Measurements from ENCODE around the gene ADARB1.

Gene ADARB1

DNA sequence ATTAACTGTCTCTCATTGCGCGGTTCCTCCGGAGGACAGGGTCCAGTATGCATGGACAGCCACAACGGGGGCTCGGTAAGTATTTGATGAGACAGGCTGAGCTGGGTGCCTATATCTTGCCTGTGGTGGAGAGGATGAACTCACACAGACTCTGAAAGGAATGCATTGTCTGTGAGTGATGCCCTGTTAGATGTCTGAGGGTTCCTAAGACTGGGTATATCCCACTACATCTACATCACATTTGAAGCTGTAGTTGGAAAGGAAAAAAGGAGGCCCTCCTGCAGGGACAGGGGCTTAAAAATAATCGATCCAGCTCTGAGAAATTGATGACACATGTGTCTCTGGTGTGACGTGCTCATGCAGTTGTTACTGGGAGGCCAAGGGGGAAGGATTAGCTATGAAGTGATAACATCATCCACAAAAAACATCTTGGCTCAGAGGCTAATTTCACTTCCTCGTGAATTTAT, 1.9 kb downstream of the ADARB1 start:
- peak; percentile 59 for DNase-seq

DNA sequence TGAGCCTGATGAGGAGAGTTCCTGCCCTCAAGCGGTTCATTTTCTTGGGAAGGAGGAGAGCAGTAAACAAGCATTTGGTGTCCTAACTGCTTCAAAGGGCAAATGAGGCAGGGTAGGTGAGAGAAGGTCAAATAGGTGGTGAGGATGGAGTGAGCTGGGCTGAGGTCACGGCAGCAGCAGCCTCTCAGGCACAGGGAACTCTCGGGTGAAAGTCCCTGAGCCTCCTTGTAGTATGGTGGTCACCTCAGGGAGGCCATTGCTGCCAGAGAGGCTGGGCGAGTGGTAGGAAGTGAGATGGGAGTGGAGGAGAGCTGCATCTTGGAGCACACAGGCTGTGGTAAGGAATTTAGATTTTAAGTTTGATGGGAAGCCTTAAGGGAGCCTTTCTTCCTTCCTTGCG, 4.0 kb downstream of the ADARB1 start:
- DNase-seq: peak; percentile 61

DNA sequence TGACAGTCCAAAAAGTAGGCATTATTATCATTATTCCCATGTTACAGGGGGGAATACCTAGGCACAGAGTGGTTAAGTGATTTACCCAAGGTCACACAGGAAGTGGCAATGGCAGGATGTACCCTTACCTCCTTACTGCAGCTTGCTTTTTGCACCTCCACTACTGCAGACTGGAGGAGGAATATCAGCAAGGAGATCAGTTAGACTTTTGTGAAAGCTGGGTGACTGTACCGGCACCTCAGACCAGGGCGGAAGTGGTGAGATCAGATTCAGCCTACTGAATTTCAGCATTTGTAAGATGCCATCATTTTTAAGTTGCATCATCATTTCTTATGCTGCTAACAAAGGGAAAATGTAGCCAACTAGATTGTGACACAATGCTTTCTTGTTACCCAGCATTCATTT, 4.5 kb downstream of the ADARB1 start:
- DNase-seq: peak; percentile 89

DNA sequence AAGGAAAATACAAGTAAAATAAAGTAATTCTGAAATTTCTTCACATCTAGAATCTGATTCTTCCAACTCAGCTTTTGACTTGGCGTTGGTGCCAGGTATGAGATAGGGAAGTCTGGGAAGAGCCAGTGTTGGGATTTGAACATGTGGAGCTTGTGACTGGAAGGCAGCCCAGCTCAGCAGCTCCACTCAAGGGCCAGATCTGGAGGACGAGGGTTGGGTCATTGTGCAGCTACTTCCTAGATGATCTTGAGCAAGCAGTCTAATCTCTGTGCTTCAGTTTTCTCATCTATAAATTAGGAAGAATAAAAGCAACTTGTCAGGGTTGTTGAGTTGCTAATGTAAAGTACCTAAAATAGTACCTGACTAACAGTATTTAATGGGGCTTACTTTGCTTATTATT, 5.0 kb downstream of the ADARB1 start:
- peak; percentile 65 for DNase-seq

DNA sequence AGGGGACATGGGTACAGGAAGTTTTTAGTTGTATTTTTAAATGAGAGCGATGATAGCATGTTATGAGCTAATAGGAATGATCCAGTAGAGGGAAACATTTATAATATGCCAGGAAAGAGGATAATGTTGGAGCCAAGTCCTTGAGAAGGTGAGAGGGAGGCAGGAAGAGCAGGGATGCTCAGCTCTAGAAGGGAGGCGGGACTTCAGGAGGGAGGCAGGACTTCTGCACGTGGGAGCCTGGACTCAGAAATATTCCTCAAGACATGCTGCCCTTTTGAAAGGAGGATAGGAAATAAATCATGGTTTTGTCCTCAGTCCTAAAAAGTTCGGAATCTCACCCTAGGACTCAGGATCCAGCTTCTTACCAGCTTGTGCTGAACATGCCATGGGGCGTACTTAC, 5.9 kb downstream of the ADARB1 start:
- DNase-seq: peak; percentile 34

DNA sequence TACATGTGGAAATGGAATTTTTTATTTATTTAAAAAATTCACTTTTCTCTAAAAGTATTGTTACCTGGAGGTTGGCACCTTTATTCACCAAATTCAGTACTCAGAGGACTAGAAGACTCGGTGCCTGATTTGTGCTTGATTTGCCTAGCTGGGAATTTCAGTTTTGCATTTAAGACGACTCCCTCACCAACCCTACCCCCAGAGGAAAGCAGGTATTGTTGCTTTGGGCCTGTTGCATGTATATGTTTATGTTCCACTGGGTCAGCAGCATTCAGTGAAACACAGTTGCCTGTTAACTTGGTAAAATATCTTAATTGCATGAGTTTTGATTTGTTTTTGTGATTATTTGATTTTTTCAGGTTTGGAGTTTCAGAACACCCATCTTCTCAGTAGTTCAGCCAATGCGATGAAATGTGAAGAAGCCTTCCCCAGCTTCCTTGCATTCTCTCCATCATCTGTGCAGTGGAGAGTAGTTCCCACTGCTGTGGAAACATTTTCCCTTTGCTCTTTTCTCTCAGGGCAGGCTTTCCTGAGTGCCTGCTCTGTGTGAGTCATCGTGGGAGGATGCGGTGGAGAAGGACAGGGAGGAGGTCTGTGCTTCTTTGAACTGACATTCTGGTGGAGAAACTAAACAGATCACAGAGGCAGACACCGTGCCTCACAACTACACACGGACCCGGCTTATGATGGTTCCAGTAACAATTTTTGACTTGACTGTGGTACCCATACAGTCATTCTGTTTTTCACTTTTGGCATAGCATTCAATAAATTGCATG, 6.4 kb downstream of the ADARB1 start:
- DNase-seq: peak; percentile 83

DNA sequence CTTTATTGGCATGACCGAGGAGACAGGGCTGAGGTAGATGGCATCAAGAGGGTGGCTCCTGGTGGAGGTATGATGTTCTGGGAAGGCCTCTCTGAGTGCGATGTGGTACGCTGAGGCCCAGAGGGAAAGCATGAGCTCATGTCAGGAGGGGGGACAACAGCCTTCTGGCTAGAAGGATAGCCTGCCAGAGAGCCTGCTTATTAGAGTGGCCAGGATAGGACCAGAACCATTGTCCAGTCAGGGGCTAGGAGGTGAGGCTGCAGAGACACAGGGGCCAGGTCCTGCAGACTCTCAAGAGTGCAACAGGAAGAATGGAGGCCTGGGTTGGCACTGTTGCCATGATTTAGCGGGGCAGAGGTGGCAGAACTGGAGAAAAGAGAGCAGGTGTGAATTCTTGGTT, 7.3 kb downstream of the ADARB1 start:
- DNase-seq: peak; percentile 58

DNA sequence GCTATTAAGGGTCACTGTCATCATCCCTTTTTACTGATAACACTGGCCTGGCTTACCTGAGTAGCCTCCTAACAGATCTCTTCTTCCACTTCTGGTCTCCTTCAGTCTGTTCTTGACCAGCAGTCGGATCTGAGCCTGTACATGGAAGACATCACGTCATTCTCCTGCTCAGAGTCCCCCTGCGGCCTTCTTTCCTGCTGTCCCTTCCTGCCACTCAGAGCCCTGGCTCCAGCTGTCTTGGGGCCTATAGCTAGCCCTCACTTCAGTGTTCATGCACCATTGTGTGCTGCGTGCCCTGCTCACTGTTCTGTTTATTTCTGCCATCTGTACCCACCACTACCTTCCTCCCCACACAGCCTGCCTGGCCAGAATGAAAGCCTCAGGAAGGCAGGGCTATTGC, 8.4 kb downstream of the ADARB1 start:
- DNase-seq: peak; percentile 33

DNA sequence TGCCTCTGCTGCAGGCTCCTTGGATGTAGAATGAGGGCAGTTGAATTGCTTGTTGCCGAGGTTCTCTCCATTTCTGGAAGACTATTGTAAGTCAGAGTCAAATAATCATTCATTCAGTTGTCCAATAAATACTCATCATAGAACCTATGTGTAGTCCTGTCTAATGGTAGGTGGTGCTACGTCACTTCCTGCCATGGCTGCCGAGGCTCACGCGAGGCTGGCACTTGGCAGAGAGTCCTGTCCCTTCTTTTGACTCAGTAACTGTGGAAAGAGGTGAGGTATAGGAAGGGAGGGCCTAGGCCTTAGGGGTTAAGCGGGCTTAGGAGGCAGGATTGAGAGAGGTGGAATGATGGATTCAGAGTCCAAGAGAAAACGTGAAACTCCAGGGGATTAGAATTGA, 9.7 kb downstream of the ADARB1 start:
- DNase-seq: no peak

DNA sequence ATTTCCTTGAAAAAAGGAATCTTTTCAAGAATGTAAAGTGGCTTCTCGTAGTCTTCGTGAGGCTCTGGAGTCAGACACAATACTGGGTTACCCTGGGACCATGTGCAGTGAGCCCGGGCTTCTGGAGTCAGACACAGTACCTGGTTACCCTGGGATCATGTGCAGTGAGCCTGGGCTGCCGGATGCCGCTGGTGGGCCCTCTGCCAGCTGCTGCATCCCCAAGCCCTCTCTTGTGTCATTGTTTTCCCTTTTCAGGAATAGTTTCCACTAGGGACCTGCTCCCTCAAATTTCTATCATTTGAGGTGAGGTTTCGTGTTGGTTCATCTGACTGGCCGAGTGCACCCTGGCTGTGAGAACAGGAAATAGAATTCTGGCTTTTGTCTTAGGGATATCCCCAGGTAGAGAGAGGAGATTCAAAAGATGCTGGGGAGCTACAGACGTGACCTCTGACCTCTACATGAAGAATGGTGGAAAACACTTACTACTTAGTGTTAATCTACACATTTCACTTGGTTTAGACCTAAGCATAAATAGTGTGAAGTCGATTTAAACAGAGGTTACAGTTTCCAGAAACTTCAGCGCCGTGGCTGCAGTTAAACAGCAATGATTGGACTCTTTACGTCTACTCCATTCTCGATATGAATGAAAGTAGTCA, 10.6 kb downstream of the ADARB1 start:
- peak; percentile 59 for DNase-seq

DNA sequence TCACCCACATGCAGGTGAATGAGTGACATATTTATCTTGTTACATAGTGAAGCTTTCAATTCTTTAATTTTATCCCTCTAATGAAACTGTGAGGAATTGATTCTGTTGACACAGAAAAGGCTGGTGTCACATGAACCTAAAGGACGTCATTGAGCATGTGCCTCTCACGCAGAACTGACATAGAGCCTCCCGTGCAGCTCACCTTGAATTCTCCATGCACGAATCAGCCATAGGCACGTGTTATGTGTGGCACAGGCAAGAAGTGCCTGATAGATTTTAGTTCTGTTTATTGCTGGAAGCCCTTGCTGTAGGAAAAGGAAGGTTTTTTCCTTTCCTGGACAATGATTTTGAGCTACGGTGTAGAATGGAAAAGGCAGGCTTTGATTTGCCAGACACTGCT, 11.3 kb downstream of the ADARB1 start:
- no peak for DNase-seq

DNA sequence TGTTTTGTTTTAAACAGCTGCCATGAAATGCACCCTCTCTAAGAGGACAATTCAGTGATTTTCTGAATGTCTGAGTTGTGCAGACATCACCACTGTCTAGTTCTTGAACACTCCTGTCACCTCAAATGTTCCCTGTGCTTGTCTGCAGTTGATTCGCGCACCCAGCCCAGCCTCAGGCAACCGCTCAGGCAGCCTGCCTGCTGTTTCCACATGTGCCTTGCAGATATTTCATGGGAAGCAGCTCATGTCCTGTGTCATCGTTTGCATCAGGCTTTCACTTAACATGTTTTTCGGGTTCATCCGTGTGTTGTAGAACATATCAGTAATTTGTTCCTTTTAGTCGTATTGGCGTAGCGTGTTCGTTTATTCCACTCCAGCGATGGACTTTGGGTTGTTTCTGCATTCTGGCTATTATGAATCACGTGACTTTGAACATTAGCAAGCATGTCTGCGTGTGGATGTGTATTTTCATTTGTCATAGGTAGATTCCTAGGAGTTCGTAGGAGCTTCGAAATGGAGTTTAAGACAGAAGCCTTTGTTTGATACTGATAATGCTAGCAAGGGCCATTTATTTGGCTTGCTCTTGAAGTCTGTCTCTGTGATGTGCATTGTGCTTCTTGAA, 12.1 kb downstream of the ADARB1 start:
- DNase-seq: peak; percentile 54

DNA sequence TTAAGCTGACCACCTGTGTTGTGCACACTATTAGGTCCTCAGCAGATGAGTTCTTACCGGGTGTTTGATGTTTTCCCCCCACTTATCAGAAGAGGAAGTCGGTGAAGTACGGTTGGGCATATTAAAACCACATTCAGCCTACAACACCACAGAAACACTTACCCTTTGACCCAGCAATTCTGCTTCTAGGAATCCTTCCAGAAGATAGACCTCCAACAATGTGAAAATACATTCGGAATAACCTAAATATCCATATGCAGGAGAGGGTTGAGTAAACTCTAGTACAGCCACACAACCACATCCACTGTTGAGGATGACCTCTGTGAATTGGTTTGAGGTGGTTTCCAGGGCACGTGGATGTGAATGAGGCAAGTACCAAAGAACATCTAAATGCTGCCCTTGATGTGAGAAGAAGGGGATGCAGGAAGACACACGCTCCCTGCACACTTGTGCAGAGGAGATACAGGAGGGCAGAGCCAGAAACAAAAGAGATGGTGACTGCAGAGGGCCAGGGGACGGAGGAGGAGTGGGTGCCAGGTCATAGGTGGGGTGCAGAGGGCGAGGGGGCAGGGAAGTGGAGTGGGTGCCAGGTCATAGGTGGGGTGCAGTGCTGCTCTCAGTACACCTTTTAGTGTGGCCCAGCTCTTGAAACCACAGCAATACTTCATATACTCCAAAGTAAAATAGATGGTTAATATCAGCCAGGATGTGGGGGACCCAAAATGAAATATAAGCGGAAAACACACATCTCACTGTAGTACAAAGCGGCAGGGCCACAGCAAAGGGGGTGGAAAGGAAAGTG, 12.8 kb downstream of the ADARB1 start:
- peak; percentile 63 for DNase-seq

DNA sequence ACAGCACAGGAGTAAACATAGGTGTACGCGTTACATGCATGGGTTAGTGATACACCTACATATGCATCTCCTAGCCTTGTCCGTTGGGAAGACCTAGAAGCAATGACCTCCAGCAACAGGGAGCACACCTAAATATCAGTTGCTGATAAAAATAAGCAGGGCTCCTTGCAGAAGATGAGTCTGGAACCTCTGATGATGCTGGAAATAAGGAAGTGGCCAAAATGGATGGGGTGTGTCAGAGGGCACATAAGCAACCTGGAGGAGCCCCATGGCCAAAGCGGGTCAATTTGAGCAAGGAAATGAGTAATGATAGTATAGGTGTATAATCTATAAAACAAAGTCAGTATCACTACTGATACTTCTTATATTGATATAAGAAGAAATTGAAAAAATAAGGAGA, 13.7 kb downstream of the ADARB1 start:
- DNase-seq: peak; percentile 13

DNA sequence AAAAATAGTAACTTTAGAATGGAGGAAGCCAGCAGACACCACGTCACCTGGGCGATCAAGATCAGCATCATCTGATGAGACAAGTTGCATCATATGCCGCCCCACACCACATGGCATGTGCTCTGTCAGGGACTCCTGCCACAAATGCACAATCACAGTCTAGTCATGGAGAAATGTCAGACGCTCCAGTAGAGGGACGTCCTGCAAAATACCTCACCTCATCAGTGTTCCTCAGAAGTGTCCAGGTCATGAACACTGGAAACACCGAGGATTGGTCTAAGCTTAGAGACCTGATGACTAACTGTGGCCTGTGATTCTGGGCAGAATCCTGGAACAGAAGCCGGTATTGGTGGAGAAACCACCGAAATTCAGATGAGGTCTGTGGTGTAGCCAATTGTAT, 14.3 kb downstream of the ADARB1 start:
- peak; percentile 60 for DNase-seq

DNA sequence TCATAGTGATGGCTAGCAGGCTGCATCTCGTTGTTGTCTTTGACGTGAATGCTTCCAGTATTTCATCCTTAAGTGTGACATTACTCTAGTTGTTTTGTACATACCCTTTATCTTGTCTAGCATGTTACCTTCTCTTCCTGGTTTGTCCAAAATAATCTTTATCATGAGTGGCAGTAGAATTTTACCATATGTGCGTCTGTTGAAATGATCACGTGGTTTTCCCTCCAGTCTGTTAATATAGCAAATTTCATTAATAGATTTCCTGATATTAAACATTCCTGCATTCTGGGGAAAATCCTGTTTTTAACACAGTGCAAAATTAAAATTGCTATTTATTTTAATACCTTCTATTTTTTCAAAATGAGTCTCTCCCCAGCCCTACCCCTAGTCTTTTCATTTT, 15.6 kb downstream of the ADARB1 start:
- no peak for DNase-seq

DNA sequence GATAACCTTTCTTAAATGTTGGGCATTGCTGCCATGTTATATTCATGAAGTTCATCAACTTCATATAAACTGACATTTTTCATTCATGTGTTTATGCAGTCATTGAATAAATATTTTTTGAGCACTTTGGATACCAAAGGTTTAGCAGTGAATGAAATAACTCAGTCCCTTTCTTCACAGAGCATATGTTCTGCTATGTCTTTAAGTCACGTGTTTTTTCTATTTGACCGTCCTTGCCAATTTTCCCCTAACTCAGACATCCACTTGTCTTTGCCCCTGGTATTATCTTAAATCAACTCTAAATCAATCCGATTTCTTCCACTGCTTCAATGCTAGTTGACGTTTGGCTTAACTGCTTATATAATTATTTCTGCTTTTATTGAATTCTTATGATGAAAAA, 16.6 kb downstream of the ADARB1 start:
- no peak for DNase-seq

DNA sequence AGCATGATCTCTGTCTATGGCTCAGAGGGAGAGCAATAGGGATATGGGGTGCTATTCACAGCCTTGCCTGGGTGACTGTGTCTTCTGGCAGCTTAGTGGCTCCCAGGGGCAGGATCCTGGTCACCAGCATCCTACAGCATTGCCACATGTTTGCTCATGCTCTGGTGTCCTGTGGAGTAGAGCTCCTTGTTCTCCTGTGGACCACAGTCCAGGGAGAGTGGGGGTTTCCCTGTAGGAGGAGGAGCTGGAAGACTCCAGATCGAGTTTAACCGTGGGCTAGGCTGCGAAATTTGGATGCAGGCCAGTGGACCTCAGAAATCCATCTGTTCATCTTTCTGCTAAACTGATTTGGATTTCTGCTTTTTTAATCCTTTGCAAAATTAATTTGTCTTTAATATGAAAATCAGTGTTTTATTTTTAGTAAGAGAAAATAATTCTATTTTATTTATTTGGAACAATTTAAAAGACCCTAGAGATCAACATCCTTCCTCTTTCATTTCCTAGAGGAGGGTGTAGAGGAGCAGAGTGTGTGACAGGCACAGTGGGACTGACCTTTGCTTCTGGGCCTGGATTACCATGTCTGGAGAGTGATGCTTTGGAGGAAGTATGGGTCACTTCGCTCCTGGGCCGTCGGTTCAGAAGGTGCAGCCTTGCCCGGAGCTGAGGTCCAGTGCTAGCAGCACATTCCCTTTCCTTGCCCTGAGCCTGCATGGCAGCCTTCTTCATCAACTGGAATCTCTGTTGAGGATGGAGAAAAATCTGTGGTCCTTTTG, 17.4 kb downstream of the ADARB1 start:
- DNase-seq: no peak

DNA sequence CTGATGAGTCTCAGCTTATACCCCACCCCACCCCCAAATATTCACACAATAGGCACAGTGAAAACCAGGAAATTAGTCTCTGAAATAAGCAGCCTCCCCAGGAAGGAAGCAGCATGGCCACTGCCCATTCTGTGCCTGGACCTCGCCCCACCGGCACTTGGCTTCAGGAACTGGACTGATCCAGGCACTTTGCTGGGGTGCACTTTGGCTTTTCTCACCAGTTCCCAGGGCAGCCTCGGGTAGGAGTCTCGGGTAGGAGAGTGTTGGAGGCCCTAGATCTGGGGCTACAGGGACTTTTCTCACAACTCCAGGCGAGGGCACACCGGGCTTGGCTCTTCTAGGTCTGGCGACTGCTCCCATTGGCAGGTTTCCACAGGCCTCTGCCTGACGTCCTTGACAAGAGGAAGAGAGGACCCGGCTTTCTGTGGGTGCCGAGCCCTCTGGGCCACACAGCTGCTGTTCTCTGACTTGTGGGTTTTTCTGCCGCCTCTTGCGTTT, 18.7 kb downstream of the ADARB1 start:
- no peak for DNase-seq

DNA sequence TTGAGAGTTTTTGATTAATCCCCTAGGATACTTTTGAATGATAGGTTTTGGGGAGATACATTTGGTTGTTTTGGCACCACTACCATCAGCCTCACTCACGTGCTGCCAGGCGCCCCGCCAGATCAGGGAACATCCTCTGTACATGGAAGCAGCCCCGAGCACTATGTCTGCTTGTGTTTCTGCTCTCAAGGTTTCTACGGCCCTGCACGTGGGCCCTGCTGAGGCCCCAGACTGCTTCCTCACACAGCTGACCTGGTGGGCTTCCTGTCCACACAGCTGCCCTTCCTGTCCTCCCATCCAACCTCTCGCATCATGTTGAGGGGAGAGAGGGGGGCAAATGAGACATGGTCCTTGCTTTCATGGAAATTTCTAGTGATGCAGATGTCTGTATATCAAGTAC, 20.0 kb downstream of the ADARB1 start:
- no peak for DNase-seq

DNA sequence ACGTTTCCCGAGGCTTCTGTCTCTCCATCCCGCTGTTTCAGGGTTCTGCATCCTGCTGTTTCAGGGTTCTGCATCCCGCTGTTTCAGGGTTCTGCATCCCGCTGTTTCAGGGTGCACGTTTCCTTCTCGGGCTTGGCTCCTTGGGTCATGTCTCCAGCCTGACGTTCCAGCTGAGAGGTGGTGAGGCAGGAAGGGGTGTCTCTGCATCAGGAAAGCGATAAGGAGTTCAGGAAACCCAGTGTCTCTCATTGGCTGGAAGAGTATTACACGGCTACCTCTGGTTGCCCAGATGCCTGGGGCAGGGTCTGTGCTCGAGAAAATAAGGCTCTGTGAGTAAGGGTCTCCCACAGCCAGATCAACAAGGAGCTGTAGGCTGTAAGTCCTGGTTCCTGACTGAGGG, 21.1 kb downstream of the ADARB1 start:
- no peak for DNase-seq

DNA sequence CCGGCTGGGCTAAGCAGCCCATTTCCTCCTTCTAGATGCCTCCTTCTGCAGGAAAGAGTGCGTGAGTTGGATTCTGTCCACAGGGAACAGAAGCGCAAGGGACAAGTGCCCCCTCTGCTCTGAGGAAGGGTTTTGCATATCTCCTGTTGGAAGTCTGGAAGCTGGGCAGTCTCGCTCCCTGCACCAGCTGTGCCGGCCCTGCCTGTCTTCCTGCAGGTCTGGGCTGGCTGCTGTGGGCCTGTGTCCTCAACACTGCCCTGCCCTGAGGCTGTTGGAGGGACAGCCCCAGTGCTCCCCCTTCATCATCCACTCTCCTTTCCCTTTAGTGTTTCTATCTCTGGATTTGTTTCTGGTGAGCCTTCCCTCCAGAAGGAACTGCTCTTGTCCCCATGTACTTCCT, 21.8 kb downstream of the ADARB1 start:
- no peak for DNase-seq

All from activated effector memory CD4-positive, alpha-beta T cell treated with anti-CD3 and anti-CD28 coated beads, Interleukin-2, amount 50 U/mL, for 16 hours (primary cell).